NB4 (cell line): ENCODE results near the gene CAPN8.

Experiments
- DNase-seq: peaks from one replicate; pipeline ENCODE4 v3.0.0; 2010; ENCODE audit warnings: low read depth
- H3K4me3 ChIP-seq: one replicate; pipeline ENCODE4 v1.5.1; 2011; ENCODE audit warnings: mild to moderate bottlenecking, low read depth, low read length, moderate library complexity
- CTCF ChIP-seq: IDR thresholded peaks from one replicate; pipeline ENCODE4 v1.5.1; 2012; ENCODE audit warnings: low read depth, low read length
- MYC ChIP-seq: IDR thresholded peaks from 2 replicates; pipeline ENCODE4 v1.6.1; 2011; ENCODE audit warnings: low read depth, low read length
- POLR2A ChIP-seq: IDR thresholded peaks from 2 replicates; pipeline ENCODE4 v1.6.1; 2011; ENCODE audit warnings: mild to moderate bottlenecking; ENCODE audit not compliant: insufficient read length; ENCODE audit errors: extremely low read depth
- TF ChIP-seq, protein P1 (sequence below): IDR thresholded peaks from 2 replicates; pipeline ENCODE4 v1.6.1; 2011; ENCODE audit warnings: low read depth, low read length

CAPN8 gene

GRCh38 chr1:223708001-223708359 is 42.5 kb upstream of the CAPN8 start:
- no peak overlapping the region for H3K4me3 ChIP-seq
- TF ChIP-seq CTCF (peak; percentile 6), MYC (no peak)
- DNase-seq, result no peak

- TF ChIP-seq MYC (no peak), CTCF (no peak), POLR2A (no peak)
- TF ChIP-seq, protein P1, sequence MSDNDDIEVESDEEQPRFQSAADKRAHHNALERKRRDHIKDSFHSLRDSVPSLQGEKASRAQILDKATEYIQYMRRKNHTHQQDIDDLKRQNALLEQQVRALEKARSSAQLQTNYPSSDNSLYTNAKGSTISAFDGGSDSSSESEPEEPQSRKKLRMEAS, result no peak
- DNase-seq, result peak; percentile 18
- no peak overlapping the region for H3K4me3 ChIP-seq
Observed at GRCh38 chr1:223707256-223708000, 41.9 kb upstream of the CAPN8 start.

- TF ChIP-seq, protein P1, result no peak
- TF ChIP-seq MYC (no peak), CTCF (no peak), POLR2A (no peak)
- DNase-seq, result no peak
Observed at GRCh38 chr1:223706077-223706973, 40.8 kb upstream of the CAPN8 start.

DNA sequence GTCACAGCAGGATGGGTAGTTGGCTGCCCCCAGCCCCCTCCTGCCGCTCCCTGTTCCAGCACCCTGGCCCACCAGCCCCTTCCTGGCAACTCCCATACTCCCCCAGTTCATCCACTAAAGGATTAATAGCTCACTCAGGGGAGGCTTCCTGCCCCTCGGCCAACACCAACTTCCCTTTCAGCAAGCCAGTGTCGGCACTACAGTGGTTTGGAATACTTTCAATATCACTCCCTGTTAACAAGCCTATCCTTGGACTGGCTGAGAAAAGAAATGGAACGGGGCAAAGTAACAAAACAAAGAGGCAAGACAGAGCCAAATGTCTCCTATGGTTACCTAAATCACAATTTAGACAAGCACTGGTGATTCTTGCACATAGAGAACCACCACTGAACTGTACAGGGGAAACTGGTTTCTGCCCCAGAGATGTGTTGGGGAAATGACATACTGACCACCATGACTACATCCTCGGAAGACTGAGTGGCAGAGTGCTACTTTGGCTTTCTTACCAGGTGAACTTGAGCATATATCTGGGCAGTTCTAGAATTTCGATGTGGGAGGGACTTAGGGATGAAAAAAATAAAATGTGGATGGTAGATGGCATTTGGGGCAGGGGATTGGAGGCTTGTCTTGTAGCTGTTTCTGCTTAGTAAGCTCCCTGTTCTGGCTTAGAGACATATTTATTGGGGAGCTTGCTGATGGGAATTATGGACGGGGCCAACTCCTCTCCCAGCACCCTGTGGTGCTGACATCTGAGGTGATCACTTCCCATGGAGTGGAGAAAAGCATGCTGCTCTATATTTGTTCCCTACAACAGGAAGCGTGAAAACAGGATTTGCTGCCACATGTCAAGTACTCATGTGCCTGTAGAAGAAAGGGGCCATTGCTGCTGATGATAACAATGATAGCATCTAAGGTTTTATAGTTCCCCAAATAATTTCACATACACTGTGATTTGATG is 39.7 kb upstream of the CAPN8 start:
- TF ChIP-seq, protein P1, result no peak
- TF ChIP-seq CTCF, result no peak
- TF ChIP-seq MYC, result no peak
- TF ChIP-seq POLR2A, result no peak
- peak; percentile 37 for DNase-seq
- H3K4me3 ChIP-seq, result peak overlapping the region; percentile 25

More at GRCh38 chr1:223706077-223706973, 40.8 kb upstream of the CAPN8 start:
- H3K4me3 ChIP-seq, result no peak overlapping the region

GRCh38 chr1:223703668-223704013 is 38.1 kb upstream of the CAPN8 start:
- no peak for DNase-seq
- TF ChIP-seq POLR2A, result no peak
- no peak for TF ChIP-seq MYC
- TF ChIP-seq, protein P1, result no peak
- TF ChIP-seq CTCF, result no peak
- no peak overlapping the region for H3K4me3 ChIP-seq
